Measurements from ENCODE around the gene BCL7C. TPM values are rescaled to one million over a fixed set of nuclear protein-coding genes. Genes with fewer than 3 reads are reported as not detected.
A peak's percentile ranks its signal among the peaks of the same experiment; 100 is the strongest.

Gene BCL7C
- total and polyA plus RNA-seq, 2 of the 13 experiments (the other 11 are each of a cell fraction or from before 2014, with no cell fraction given) = 17.7 to 33.8 TPM

GRCh38 chr16:30896889-30897733, 3.2 kb upstream of the BCL7C start (continued):
- TF ChIP-seq HMGXB3 (CRISPR knock-in tag; IDR thresholded peaks at IDR 0.05; ENCODE audit: borderline replicate concordance) = no peak
- TF ChIP-seq KDM5B (CRISPR knock-in tag; IDR thresholded peaks at IDR 0.05; ENCODE audit: borderline replicate concordance) = no peak
- no peak for TF ChIP-seq ZNF616 (CRISPR knock-in tag; IDR thresholded peaks at IDR 0.05; ENCODE audit: low read depth)
- no peak; the same call in 1 of the 2 replicates for TF ChIP-seq ZNF607 (CRISPR knock-in tag; IDR thresholded peaks at IDR 0.05; ENCODE audit: borderline replicate concordance)
- TF ChIP-seq KLF9 (CRISPR knock-in tag; IDR thresholded peaks at IDR 0.05; ENCODE audit: low read depth) = no peak
- TF ChIP-seq SRSF1 (optimal IDR thresholded peaks at IDR 0.05; ENCODE audit: low read depth, low read length) = no peak
- TF ChIP-seq ADNP (CRISPR knock-in tag; IDR thresholded peaks at IDR 0.05) = peak; percentile 92
- no peak for TF ChIP-seq PHF5A (CRISPR knock-in tag; IDR thresholded peaks at IDR 0.05; ENCODE audit: low read depth, unreplicated experiment)
- no peak for TF ChIP-seq FOXK2 (IDR thresholded peaks at IDR 0.05)
- TF ChIP-seq ZBED4 (CRISPR knock-in tag; IDR thresholded peaks at IDR 0.05; ENCODE audit: borderline replicate concordance) = no peak; the same call in 1 of the 2 replicates
- TF ChIP-seq ZNF383 (CRISPR knock-in tag; IDR thresholded peaks at IDR 0.05; ENCODE audit: borderline replicate concordance) = 0 out of 2 replicates have a peak, but pooled peaks have one; percentile 36
- TF ChIP-seq ZNF484 (CRISPR knock-in tag; IDR thresholded peaks at IDR 0.05; ENCODE audit: borderline replicate concordance, low read depth) = no peak
- TF ChIP-seq ZKSCAN8 (CRISPR knock-in tag; IDR thresholded peaks at IDR 0.05; ENCODE audit: borderline replicate concordance) = 0 out of 2 replicates have a peak, but pooled peaks have one; percentile 29
- 0 out of 2 replicates have a peak, but pooled peaks have one; percentile 1 for TF ChIP-seq ZSCAN25 (CRISPR knock-in tag; IDR thresholded peaks at IDR 0.05)
- no peak for TF ChIP-seq JDP2 (CRISPR knock-in tag; IDR thresholded peaks at IDR 0.05; ENCODE audit: borderline replicate concordance)
- TF ChIP-seq THAP7 (CRISPR knock-in tag; IDR thresholded peaks at IDR 0.05) = no peak
- peak; percentile 28; the same call in 1 of the 2 replicates for TF ChIP-seq NR0B2 (CRISPR knock-in tag; IDR thresholded peaks at IDR 0.05)
- TF ChIP-seq IRX3 (CRISPR knock-in tag; IDR thresholded peaks at IDR 0.05; ENCODE audit: borderline replicate concordance, low read depth) = no peak
- 0 out of 2 replicates have a peak, but pooled peaks have one; percentile 27 for TF ChIP-seq ZNF776 (CRISPR knock-in tag; IDR thresholded peaks at IDR 0.05)

Measured in HepG2 (cell line).